Smooth muscle cell (in vitro differentiated cells): ENCODE measurements around the gene GRIK1. TPM values are rescaled to one million over a fixed set of nuclear protein-coding genes. Genes with fewer than 3 reads are reported as not detected.

ENCODE experiments used
- DNase-seq: peaks from one replicate; lab custom pipeline; 2025; ENCODE audit not compliant: unreplicated experiment; lab: John Stamatoyannopoulos, UW
- H2AFZ ChIP-seq: fragments of 200-600 bp; sonication (generic); 2 replicates; pipeline ENCODE4 v1.6.0; 2016; ENCODE audit warnings: antibody characterized with exemption, low read depth, mild to moderate bottlenecking
- H3F3A ChIP-seq: fragments of 200-600 bp; sonication (generic); 2 replicates; pipeline ENCODE4 v1.6.0; 2017; ENCODE audit warnings: antibody characterized with exemption, low read depth
- H3K27ac ChIP-seq: fragments of 200-600 bp; sonication (generic); 2 replicates; pipeline ENCODE4 v1.5.1; 2016; ENCODE audit warnings: low read depth, mild to moderate bottlenecking
- H3K27me3 ChIP-seq: fragments of 200-600 bp; sonication (generic); 2 replicates; pipeline ENCODE4 v1.6.1; 2016; ENCODE audit warnings: low read depth, mild to moderate bottlenecking
- H3K36me3 ChIP-seq: fragments of 200-600 bp; sonication (generic); 2 replicates; pipeline ENCODE4 v1.5.1; 2016; ENCODE audit warnings: low read depth
- H3K4me1 ChIP-seq: fragments of 200-600 bp; sonication (generic); 2 replicates; pipeline ENCODE4 v1.5.1; 2016; ENCODE audit warnings: low read depth
- H3K4me2 ChIP-seq: fragments of 200-600 bp; sonication (generic); 2 replicates; pipeline ENCODE4 v1.6.0; 2016; ENCODE audit warnings: mild to moderate bottlenecking
- H3K4me3 ChIP-seq: fragments of 200-600 bp; sonication (generic); 2 replicates; pipeline ENCODE4 v1.5.1; 2016; ENCODE audit warnings: mild to moderate bottlenecking
- H3K79me2 ChIP-seq: fragments of 200-600 bp; sonication (generic); 2 replicates; pipeline ENCODE4 v1.6.0; 2016; ENCODE audit warnings: low read depth, mild to moderate bottlenecking
- H3K9ac ChIP-seq: fragments of 200-600 bp; sonication (generic); 2 replicates; pipeline ENCODE4 v1.6.0; 2016; ENCODE audit warnings: low read depth
- H3K9me3 ChIP-seq: fragments of 200-600 bp; sonication (generic); replicated peaks from 2 replicates; pipeline ENCODE4 v1.5.1; 2016; ENCODE audit warnings: low read depth
- H4K20me1 ChIP-seq: fragments of 200-600 bp; sonication (generic); 2 replicates; pipeline ENCODE4 v1.6.0; 2016; ENCODE audit warnings: low read depth
- CTCF ChIP-seq: fragments of 200-600 bp; sonication (generic); IDR thresholded peaks from 2 replicates; pipeline ENCODE4 v1.5.1; 2017; ENCODE audit warnings: borderline replicate concordance, mild to moderate bottlenecking, antibody characterized with exemption; ENCODE audit not compliant: insufficient read depth, poor library complexity, severe bottlenecking
- WGBS: methylation state at CpG from one replicate; pipeline ENCODE4 v1.1.7; 2016; ENCODE audit warnings: low lambda C conversion rate; 5-methylcytosine and 5-hydroxymethylcytosine counted together
- polyA plus RNA-seq: library from polyadenylated mRNA; unstranded; fragments of >200 nt; fragmentation: Nextera tagmentation; extraction: Ambion mirVana; gene quantifications from 2 replicates; pipeline ENCODE4 v1.2.1, GENCODE V29; 2016
- total RNA-seq: library from RNA; depleted of rRNA; stranded (reverse); fragments of >200 nt; gene quantifications from 2 replicates; pipeline ENCODE4 v1.2.3, GENCODE V29; 2014

The GRIK1 gene
- total and polyA plus RNA-seq, 2 experiments from 2014 or later = 0.09 TPM; not detected in 1

GRCh38 chr21:29788752-29789151 lies 151.0 kb downstream of the GRIK1 start:
- WGBS = 72% methylated on average over 2 of the region's 2 CpGs
- no peaks in the 10 kb centered on the region for H3K36me3 ChIP-seq
- no peaks in the 10 kb centered on the region for H3K4me1 ChIP-seq
- H3K27me3 ChIP-seq = no peaks in the 10 kb centered on the region
- no peak overlapping the region for H3K9ac ChIP-seq
- H3F3A ChIP-seq = no peaks in the 10 kb centered on the region
- H3K9me3 ChIP-seq = no peaks in the 10 kb centered on the region
- H3K4me3 ChIP-seq = no peak overlapping the region
- DNase-seq = no peak
- H3K27ac ChIP-seq = no peak overlapping the region
- no peak overlapping the region for H2AFZ ChIP-seq
- H3K4me2 ChIP-seq = no peak overlapping the region
- no peak for TF ChIP-seq CTCF
- no peaks in the 10 kb centered on the region for H4K20me1 ChIP-seq
- no peaks in the 10 kb centered on the region for H3K79me2 ChIP-seq

GRCh38 chr21:29787361-29787909 lies 152.4 kb downstream of the GRIK1 start:
- no peaks in the 10 kb centered on the region for H3K4me1 ChIP-seq
- H3K36me3 ChIP-seq = no peaks in the 10 kb centered on the region
- H3K27ac ChIP-seq = no peak overlapping the region
- H3K4me2 ChIP-seq = no peak overlapping the region
- no peaks in the 10 kb centered on the region for H3F3A ChIP-seq
- no peaks in the 10 kb centered on the region for H3K9me3 ChIP-seq
- H4K20me1 ChIP-seq = no peaks in the 10 kb centered on the region
- H3K9ac ChIP-seq = no peak overlapping the region
- H3K4me3 ChIP-seq = no peak overlapping the region
- TF ChIP-seq CTCF = no peak
- H2AFZ ChIP-seq = no peak overlapping the region
- no peak for DNase-seq
- H3K27me3 ChIP-seq = no peaks in the 10 kb centered on the region
- 88% methylated on average over 5 of the region's 5 CpGs for whole genome bisulfite sequencing
- H3K79me2 ChIP-seq = no peaks in the 10 kb centered on the region

GRCh38 chr21:29786496-29787360 lies 153.1 kb downstream of the GRIK1 start:
- H3K9ac ChIP-seq = no peak overlapping the region
- H2AFZ ChIP-seq = no peak overlapping the region
- H3F3A ChIP-seq = no peaks in the 10 kb centered on the region
- H3K4me1 ChIP-seq = no peaks in the 10 kb centered on the region
- H3K79me2 ChIP-seq = no peaks in the 10 kb centered on the region
- no peak overlapping the region for H3K4me3 ChIP-seq
- H3K27me3 ChIP-seq = no peaks in the 10 kb centered on the region
- no peak overlapping the region for H3K4me2 ChIP-seq
- no peak for DNase-seq
- H3K36me3 ChIP-seq = no peaks in the 10 kb centered on the region
- H4K20me1 ChIP-seq = no peaks in the 10 kb centered on the region
- H3K9me3 ChIP-seq = no peaks in the 10 kb centered on the region
- no peak overlapping the region for H3K27ac ChIP-seq
- WGBS = 69% methylated on average over 4 of the region's 4 CpGs
- TF ChIP-seq CTCF = no peak
